GM21528 (cell line): ENCODE results near the gene PLEK.

ENCODE experiments used
- ATAC-seq: cut with Tn5 transposase; IDR thresholded peaks from one replicate; pipeline ENCODE4 v1.9.1; 2021; ENCODE audit warnings: mild to moderate bottlenecking, moderate library complexity; ENCODE audit not compliant: unreplicated experiment, low FRiP score

PLEK gene

GRCh38 chr2:68412127-68412819, 47.2 kb downstream of the PLEK start:
- ATAC-seq, result peak; percentile 38

GRCh38 chr2:68413466-68413865, 48.4 kb downstream of the PLEK start:
- no peak for ATAC-seq

- no peak for ATAC-seq
These were observed 49.4 kb downstream of the PLEK start for GRCh38 chr2:68414452-68414851.

GRCh38 chr2:68414876-68415275, 49.8 kb downstream of the PLEK start:
- no peak for ATAC-seq

- ATAC-seq, result no peak
These were observed 50.4 kb downstream of the PLEK start for GRCh38 chr2:68415521-68415920.

- no peak for ATAC-seq
These were observed 51.1 kb downstream of the PLEK start for GRCh38 chr2:68416081-68416675.

GRCh38 chr2:68417926-68418325, 52.8 kb downstream of the PLEK start:
- ATAC-seq, result no peak

- no peak for ATAC-seq
These were observed 53.3 kb downstream of the PLEK start for GRCh38 chr2:68418419-68418818.

GRCh38 chr2:68418855-68419254, 53.8 kb downstream of the PLEK start:
- no peak for ATAC-seq

- no peak for ATAC-seq
These were observed 55.3 kb downstream of the PLEK start for GRCh38 chr2:68420254-68420910.

- peak; percentile 79 for ATAC-seq
These were observed 59.0 kb downstream of the PLEK start for GRCh38 chr2:68423966-68424650.

GRCh38 chr2:68425503-68425902, 60.4 kb downstream of the PLEK start:
- no peak for ATAC-seq

GRCh38 chr2:68426446-68426845, 61.4 kb downstream of the PLEK start:
- ATAC-seq, result no peak

- peak; percentile 47 for ATAC-seq
These were observed 61.9 kb downstream of the PLEK start for GRCh38 chr2:68426848-68427579.

- ATAC-seq, result no peak
These were observed 63.0 kb downstream of the PLEK start for GRCh38 chr2:68428126-68428525.

GRCh38 chr2:68428746-68429145, 63.7 kb downstream of the PLEK start:
- no peak for ATAC-seq

- ATAC-seq, result no peak
These were observed 64.3 kb downstream of the PLEK start for GRCh38 chr2:68429311-68429826.

- ATAC-seq, result no peak
These were observed 66.4 kb downstream of the PLEK start for GRCh38 chr2:68431316-68431972.

GRCh38 chr2:68432696-68433658, 67.9 kb downstream of the PLEK start:
- ATAC-seq, result no peak
